Trophoblast cell (in vitro differentiated cells and primary cell): Measurements from ENCODE around the gene COPRS.

Experiments
- DNase-seq, 2 donors: peaks; one replicate each; pipeline ENCODE4 v3.0.0-alpha.2; 2016
- H2AFZ ChIP-seq: 2 replicates; pipeline ENCODE4 v1.6.1; 2013; ENCODE audit warnings: low read length, moderate library complexity, mild to moderate bottlenecking; ENCODE audit not compliant: insufficient read depth, poor library complexity
- H2AK5ac ChIP-seq: 2 replicates; pipeline ENCODE4 v1.6.1; 2013; ENCODE audit warnings: mild to moderate bottlenecking, low read length
- H2BK120ac ChIP-seq: 2 replicates; pipeline ENCODE4 v1.6.1; 2013; ENCODE audit warnings: low read length, mild to moderate bottlenecking, moderate library complexity; ENCODE audit not compliant: insufficient read depth, poor library complexity
- H2BK12ac ChIP-seq: 2 replicates; pipeline ENCODE4 v1.6.1; 2013; ENCODE audit warnings: mild to moderate bottlenecking, low read length, moderate library complexity
- H2BK5ac ChIP-seq: 2 replicates; pipeline ENCODE4 v1.6.1; 2013; ENCODE audit warnings: low read length, low read depth, moderate library complexity, mild to moderate bottlenecking; ENCODE audit not compliant: poor library complexity
- H3K14ac ChIP-seq: 2 replicates; pipeline ENCODE4 v1.6.1; 2013; ENCODE audit warnings: mild to moderate bottlenecking, low read length
- H3K18ac ChIP-seq: 2 replicates; pipeline ENCODE4 v1.6.1; 2013; ENCODE audit warnings: mild to moderate bottlenecking, low read length
- H3K23ac ChIP-seq: 2 replicates; pipeline ENCODE4 v1.6.1; 2013; ENCODE audit warnings: low read length
- H3K27ac ChIP-seq: 2 replicates; pipeline ENCODE4 v1.5.1; 2013; ENCODE audit warnings: low read depth, mild to moderate bottlenecking, inconsistent platforms, low read length, moderate library complexity
- H3K27me3 ChIP-seq: 2 replicates; pipeline ENCODE4 v1.6.1; 2013; ENCODE audit warnings: inconsistent platforms, mild to moderate bottlenecking, low read length, moderate library complexity; ENCODE audit not compliant: insufficient read depth
- H3K36me3 ChIP-seq, 2 experiments: 1 replicate in 1 of 2; 2 replicates in 1 of 2; pipeline ENCODE4 v1.6.1; 2013; ENCODE audit warnings: low read length in 2 of 2, mild to moderate bottlenecking in 2 of 2, moderate library complexity in 1 of 2; ENCODE audit not compliant: insufficient read depth in 2 of 2, control insufficient read depth in 1 of 2
- H3K4ac ChIP-seq: 2 replicates; pipeline ENCODE4 v1.6.1; 2013; ENCODE audit warnings: low read depth, mild to moderate bottlenecking, low read length, moderate library complexity
- H3K4me1 ChIP-seq, 2 experiments: 1 replicate in 1 of 2; 2 replicates in 1 of 2; pipeline ENCODE4 v1.6.1; 2013; ENCODE audit warnings: low read length in 2 of 2, mild to moderate bottlenecking in 2 of 2, moderate library complexity in 1 of 2; ENCODE audit not compliant: insufficient read depth in 2 of 2, control insufficient read depth in 1 of 2
- H3K4me2 ChIP-seq: 2 replicates; pipeline ENCODE4 v1.6.1; 2013; ENCODE audit warnings: inconsistent platforms, mild to moderate bottlenecking, low read length, moderate library complexity
- H3K4me3 ChIP-seq: 2 replicates; pipeline ENCODE4 v1.5.1; 2013; ENCODE audit warnings: mild to moderate bottlenecking, low read depth, low read length, inconsistent platforms
- H3K79me1 ChIP-seq: one replicate; pipeline ENCODE4 v1.6.1; 2013; ENCODE audit warnings: low read length
- H3K79me2 ChIP-seq: 2 replicates; pipeline ENCODE4 v1.6.1; 2013; ENCODE audit warnings: low read length, mild to moderate bottlenecking; ENCODE audit not compliant: control insufficient read depth, insufficient read depth, poor library complexity
- H3K9ac ChIP-seq: 2 replicates; pipeline ENCODE4 v1.6.1; 2013; ENCODE audit warnings: mild to moderate bottlenecking, low read length
- H3K9me3 ChIP-seq: 2 replicates; pipeline ENCODE4 v1.6.1; 2013; ENCODE audit warnings: low read depth, mild to moderate bottlenecking, control low read depth, inconsistent platforms, low read length; ENCODE audit not compliant: insufficient read depth
- H4K12ac ChIP-seq: 2 replicates; pipeline ENCODE4 v1.6.1; 2013; ENCODE audit warnings: low read depth, mild to moderate bottlenecking, low read length, moderate library complexity
- H4K8ac ChIP-seq: 2 replicates; pipeline ENCODE4 v1.6.1; 2013; ENCODE audit warnings: low read depth, mild to moderate bottlenecking, low read length, moderate library complexity
- H4K91ac ChIP-seq: one replicate; pipeline ENCODE4 v1.6.1; 2013; ENCODE audit warnings: low read depth, mild to moderate bottlenecking, low read length, moderate library complexity
- WGBS: extraction: QIAGEN DNeasy Blood & Tissue Kit; methylation state at CpG from one replicate; pipeline ENCODE4 v1.1.7; 2013; ENCODE audit warnings: missing lambda C conversion rate; ENCODE audit not compliant: insufficient read length, insufficient coverage; ENCODE audit errors: extremely low coverage; 5-methylcytosine and 5-hydroxymethylcytosine counted together

COPRS gene

GRCh38 chr17:31875081-31875480 is 16.0 kb upstream of the COPRS start:
- H2BK12ac ChIP-seq = no peak overlapping the region
- H3K9me3 ChIP-seq = no peaks in the 10 kb centered on the region
- no peak overlapping the region for H3K27ac ChIP-seq
- H4K12ac ChIP-seq = no peak overlapping the region
- H3K14ac ChIP-seq = no peak overlapping the region
- WGBS = no CpG with 5 or more reads among the region's 2 CpGs
- H4K8ac ChIP-seq = no peak overlapping the region
- H3K4me3 ChIP-seq = no peak overlapping the region
- no peak overlapping the region for H2BK120ac ChIP-seq
- DNase-seq = peak in 1 of 2 donors; percentile 5
- H3K23ac ChIP-seq = no peak overlapping the region
- no peaks in the 10 kb centered on the region for H3K4me1 ChIP-seq
- H2AFZ ChIP-seq = no peak overlapping the region
- H3K18ac ChIP-seq = no peak overlapping the region
- no peaks in the 10 kb centered on the region for H3K27me3 ChIP-seq
- H3K36me3 ChIP-seq = peaks cover 62 to 64% of the 10 kb centered on the region in 2 experiments
- no peak overlapping the region for H3K4me2 ChIP-seq
- no peak overlapping the region for H2BK5ac ChIP-seq
- H2AK5ac ChIP-seq = no peak overlapping the region
- H3K79me2 ChIP-seq = no peaks in the 10 kb centered on the region
- H3K4ac ChIP-seq = no peak overlapping the region
- no peak overlapping the region for H4K91ac ChIP-seq
- H3K9ac ChIP-seq = no peak overlapping the region
- no peaks in the 10 kb centered on the region for H3K79me1 ChIP-seq

- H2BK12ac ChIP-seq = no peak overlapping the region
- no peak overlapping the region for H4K8ac ChIP-seq
- no peaks in the 10 kb centered on the region for H3K4me1 ChIP-seq
- H3K27me3 ChIP-seq = no peaks in the 10 kb centered on the region
- H3K18ac ChIP-seq = no peak overlapping the region
- DNase-seq = peak in 1 of 2 donors; percentile 23
- no peaks in the 10 kb centered on the region for H3K79me2 ChIP-seq
- no peak overlapping the region for H2AK5ac ChIP-seq
- H3K36me3 ChIP-seq = peaks cover 51 to 58% of the 10 kb centered on the region in 2 experiments
- H3K79me1 ChIP-seq = no peaks in the 10 kb centered on the region
- H3K9me3 ChIP-seq = no peaks in the 10 kb centered on the region
- WGBS = no CpG with 5 or more reads among the region's 5 CpGs
- no peak overlapping the region for H3K27ac ChIP-seq
- H3K4me2 ChIP-seq = no peak overlapping the region
- H4K91ac ChIP-seq = no peak overlapping the region
- no peak overlapping the region for H3K4ac ChIP-seq
- no peak overlapping the region for H3K14ac ChIP-seq
- H3K23ac ChIP-seq = no peak overlapping the region
- H3K9ac ChIP-seq = no peak overlapping the region
- no peak overlapping the region for H4K12ac ChIP-seq
- no peak overlapping the region for H3K4me3 ChIP-seq
- H2AFZ ChIP-seq = no peak overlapping the region
- no peak overlapping the region for H2BK5ac ChIP-seq
- H2BK120ac ChIP-seq = no peak overlapping the region
Observed at GRCh38 chr17:31869797-31870568, 10.9 kb upstream of the COPRS start.

- Histone ChIP-seq H3K4ac (no peak overlapping the region), H3K9ac (no peak overlapping the region), H4K12ac (no peak overlapping the region), H3K4me2 (no peak overlapping the region), H3K18ac (no peak overlapping the region), H4K91ac (no peak overlapping the region), H2AFZ (no peak overlapping the region), H2BK120ac (no peak overlapping the region), H2BK5ac (no peak overlapping the region), H3K23ac (no peak overlapping the region), H3K79me1 (no peaks in the 10 kb centered on the region), H3K79me2 (no peaks in the 10 kb centered on the region), H4K8ac (no peak overlapping the region), H3K14ac (no peak overlapping the region), H3K4me3 (no peak overlapping the region), H2AK5ac (no peak overlapping the region), H2BK12ac (no peak overlapping the region), H3K4me1 (no peaks in the 10 kb centered on the region), H3K27ac (no peak overlapping the region), H3K27me3 (no peaks in the 10 kb centered on the region), H3K9me3 (no peaks in the 10 kb centered on the region), H3K36me3 (peaks cover 53 to 57% of the 10 kb centered on the region in 2 experiments)
- WGBS = no CpG with 5 or more reads among the region's 2 CpGs
- DNase-seq = no peak
Observed at GRCh38 chr17:31869031-31869430, 10.0 kb upstream of the COPRS start.

DNA sequence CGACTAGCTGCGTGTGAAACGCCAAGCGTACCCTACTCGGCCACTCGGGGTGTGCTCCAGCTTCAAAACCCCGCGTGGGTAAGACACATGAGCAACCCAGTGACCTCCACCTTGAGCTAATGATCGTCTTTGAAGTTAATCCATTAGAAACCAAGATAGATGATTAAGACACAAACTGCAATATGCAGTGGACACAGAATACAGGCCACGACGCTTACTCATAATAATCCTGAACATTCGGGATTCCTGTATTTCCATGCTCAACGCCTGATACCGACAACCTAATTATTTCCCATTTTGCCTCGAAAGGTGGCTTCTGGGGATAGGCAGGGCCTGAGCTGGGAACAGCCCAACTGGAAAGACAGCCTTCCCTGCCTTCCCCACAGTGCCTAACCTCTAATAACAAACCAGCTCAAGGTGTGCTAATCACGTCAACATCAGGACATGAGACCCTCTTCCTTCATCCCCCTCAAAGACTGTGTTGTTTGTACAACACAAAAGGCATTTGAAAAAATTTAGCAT is 504 bp upstream of the COPRS start:
- H3K27ac ChIP-seq = no peak overlapping the region
- H3K4me1 ChIP-seq = peaks cover 4 to 8% of the 10 kb centered on the region in 2 experiments
- no peak overlapping the region for H2AK5ac ChIP-seq
- H3K9ac ChIP-seq = no peak overlapping the region
- peaks cover 7 to 21% of the 10 kb centered on the region in 2 experiments for H3K36me3 ChIP-seq
- peak; percentile 33 to 50 for DNase-seq
- no peak overlapping the region for H2BK12ac ChIP-seq
- H3K23ac ChIP-seq = no peak overlapping the region
- no peak overlapping the region for H3K4ac ChIP-seq
- no CpG with 5 or more reads among the region's 16 CpGs for WGBS
- no peak overlapping the region for H3K14ac ChIP-seq
- H2BK5ac ChIP-seq = no peak overlapping the region
- no peaks in the 10 kb centered on the region for H3K27me3 ChIP-seq
- H2BK120ac ChIP-seq = no peak overlapping the region
- H3K4me2 ChIP-seq = peak overlapping the region; percentile 84
- no peak overlapping the region for H4K12ac ChIP-seq
- peak overlapping the region; percentile 55 for H3K4me3 ChIP-seq
- H3K79me2 ChIP-seq = peaks cover 3% of the 10 kb centered on the region
- no peak overlapping the region for H4K91ac ChIP-seq
- H4K8ac ChIP-seq = no peak overlapping the region
- no peak overlapping the region for H3K18ac ChIP-seq
- peak overlapping the region; percentile 26 for H2AFZ ChIP-seq
- H3K79me1 ChIP-seq = peaks cover 2% of the 10 kb centered on the region
- no peaks in the 10 kb centered on the region for H3K9me3 ChIP-seq
